Endothelial cell (in vitro differentiated cells): ENCODE measurements around the gene TMEM40. TPM values are rescaled to one million over a fixed set of nuclear protein-coding genes. Genes with fewer than 3 reads are reported as not detected.

ENCODE experiments used
- DNase-seq: peaks from one replicate; pipeline ENCODE4 v3.0.0; 2021; ENCODE audit warnings: low spot score
- H3K27ac Mint-ChIP-seq: one replicate; pipeline ENCODE4 v1.8.0; 2021; ENCODE audit warnings: mixed read lengths, inconsistent platforms; ENCODE audit not compliant: unreplicated experiment
- H3K27me3 Mint-ChIP-seq: one replicate; pipeline ENCODE4 v1.8.0; 2021; ENCODE audit warnings: mild to moderate bottlenecking, moderate library complexity, mixed read lengths, inconsistent platforms; ENCODE audit not compliant: unreplicated experiment
- H3K36me3 Mint-ChIP-seq: one replicate; pipeline ENCODE4 v1.8.0; 2021; ENCODE audit warnings: mild to moderate bottlenecking, low read depth, mixed read lengths, inconsistent platforms; ENCODE audit not compliant: unreplicated experiment
- H3K4me1 Mint-ChIP-seq: one replicate; pipeline ENCODE4 v1.8.0; 2021; ENCODE audit warnings: mild to moderate bottlenecking, mixed read lengths, inconsistent platforms; ENCODE audit not compliant: unreplicated experiment
- H3K4me3 Mint-ChIP-seq: one replicate; pipeline ENCODE4 v1.8.0; 2021; ENCODE audit warnings: mild to moderate bottlenecking, mixed read lengths, inconsistent platforms; ENCODE audit not compliant: unreplicated experiment
- H3K9me3 Mint-ChIP-seq: one replicate; pipeline ENCODE4 v1.8.0; 2021; ENCODE audit warnings: mixed read lengths, inconsistent platforms; ENCODE audit not compliant: unreplicated experiment
- CTCF ChIP-seq: fragments of 200-600 bp; sonication (generic); IDR thresholded peaks from one replicate; pipeline ENCODE4 v1.5.0; 2021; ENCODE audit warnings: antibody characterized with exemption; ENCODE audit not compliant: unreplicated experiment
- long read RNA-seq: library from polyadenylated mRNA; unstranded; transcript quantifications from one replicate; pipeline ENCODE4 v2.0.0, GENCODE V29; 2020; ENCODE audit not compliant: unreplicated experiment
- total RNA-seq: library from RNA; stranded (reverse); fragmentation: NEBNext Ultra II Directional; extraction: Animal tissue kit (Norgen Biotek cat#: 25700); gene quantifications from one replicate; pipeline ENCODE4 v1.2.1, GENCODE V29; 2021; ENCODE audit not compliant: unreplicated experiment

Gene TMEM40
- not detected for total RNA-seq
- long read RNA-seq: 0 reads

- Mint-ChIP-seq H3K27me3 (peaks cover 4% of the 10 kb centered on the region), H3K27ac (no peak within 1 kb of the TSS), H3K4me1 (peaks cover 10% of the 10 kb centered on the region), H3K36me3 (no peaks in the 10 kb centered on the region), H3K4me3 (no peak within 1 kb of the TSS), H3K9me3 (no peaks in the 10 kb centered on the region)
- DNase-seq: no peak
- TF ChIP-seq CTCF: no peak
Measured at GRCh38 chr3:12759097-12759679, at the start of gene TMEM40. Gene TMEM40 (minus strand): TSS chr3:12759259. CDS start chr3:12749832, 9,427 bp downstream.

GRCh38 chr3:12808587-12808986, 49.5 kb upstream of the TMEM40 start:
- peaks cover 3% of the 10 kb centered on the region for H3K27me3 Mint-ChIP-seq
- no peaks in the 10 kb centered on the region for H3K36me3 Mint-ChIP-seq
- DNase-seq: no peak
- TF ChIP-seq CTCF: no peak
- H3K9me3 Mint-ChIP-seq: no peaks in the 10 kb centered on the region
- H3K4me3 Mint-ChIP-seq: no peak overlapping the region
- peak overlapping the region; percentile 73 for H3K27ac Mint-ChIP-seq
- peaks cover 12% of the 10 kb centered on the region for H3K4me1 Mint-ChIP-seq

GRCh38 chr3:12807601-12808359, 48.7 kb upstream of the TMEM40 start:
- no peak for DNase-seq
- no peaks in the 10 kb centered on the region for H3K36me3 Mint-ChIP-seq
- H3K4me1 Mint-ChIP-seq: peaks cover 12% of the 10 kb centered on the region
- no peaks in the 10 kb centered on the region for H3K9me3 Mint-ChIP-seq
- no peak overlapping the region for H3K27ac Mint-ChIP-seq
- H3K27me3 Mint-ChIP-seq: peaks cover 3% of the 10 kb centered on the region
- H3K4me3 Mint-ChIP-seq: no peak overlapping the region
- no peak for TF ChIP-seq CTCF

GRCh38 chr3:12807066-12807465, 48.0 kb upstream of the TMEM40 start:
- H3K27me3 Mint-ChIP-seq: peaks cover 3% of the 10 kb centered on the region
- DNase-seq: no peak
- H3K27ac Mint-ChIP-seq: no peak overlapping the region
- peaks cover 12% of the 10 kb centered on the region for H3K4me1 Mint-ChIP-seq
- no peak overlapping the region for H3K4me3 Mint-ChIP-seq
- no peaks in the 10 kb centered on the region for H3K9me3 Mint-ChIP-seq
- H3K36me3 Mint-ChIP-seq: no peaks in the 10 kb centered on the region
- TF ChIP-seq CTCF: no peak

GRCh38 chr3:12803371-12803770, 44.3 kb upstream of the TMEM40 start:
- no peak for TF ChIP-seq CTCF
- Mint-ChIP-seq H3K27ac (no peak overlapping the region), H3K4me3 (no peak overlapping the region), H3K27me3 (peaks cover 2% of the 10 kb centered on the region), H3K36me3 (no peaks in the 10 kb centered on the region), H3K4me1 (peaks cover under 1% of the 10 kb centered on the region), H3K9me3 (no peaks in the 10 kb centered on the region)
- no peak for DNase-seq
